ENCODE data around the gene NPIPB2. TPM values are rescaled to one million over a fixed set of nuclear protein-coding genes. Genes with fewer than 3 reads are reported as not detected.

Gene NPIPB2
- 9.3 and 13.6 TPM in 2 replicates for total RNA-seq

GRCh38 chr16:11941945-11942344 is at the start of gene NPIPB2:
TSS of gene NPIPB2 (minus strand) at chr16:11942045. CDS start at chr16:11942045, 0 bp downstream.

GRCh38 chr16:11964761-11965551 is 23.1 kb upstream of the NPIPB2 start, which contains the start of gene TNFRSF17:
TSS of gene TNFRSF17 (plus strand) at chr16:11965210. CDS start at chr16:11965325, 115 bp downstream.

GRCh38 chr16:11915644-11916523 is 26.0 kb downstream of the NPIPB2 start, which contains the start of gene GSPT1:
TSS of gene GSPT1 (minus strand) at chr16:11915956. CDS start at chr16:11915720, 236 bp downstream.

Other genes starting within 250 kb of the NPIPB2 start
- gene TXNDC11, start 199.2 kb downstream of the NPIPB2 start, total RNA-seq: 25.7 and 26.1 TPM in 2 replicates
- 40.9 and 67.8 TPM in 2 replicates for gene ZC3H7A, start 144.8 kb downstream of the NPIPB2 start, total RNA-seq
- gene RSL1D1, start 90.5 kb downstream of the NPIPB2 start, total RNA-seq: 70.8 and 74.9 TPM in 2 replicates
- gene GSPT1, start 26.1 kb downstream of the NPIPB2 start, total RNA-seq: 78.4 and 95.4 TPM in 2 replicates
- not detected in 2 replicates for gene TNFRSF17, start 23.2 kb upstream of the NPIPB2 start, total RNA-seq
- 24.9 and 38.0 TPM in 2 replicates for gene SNX29, start 34.7 kb upstream of the NPIPB2 start, total RNA-seq

Measured in smooth muscle cell of trachea (primary cell).